GM11168 (cell line): ENCODE results near the gene RPL39L.

Experiments used
- in situ Hi-C: fragments of 300-500 bp; cut with MboI; formaldehyde crosslinking; loops from one replicate; pipeline ENCODE4 v1.12.0; 2022; ENCODE audit warnings: low sequenced_read_pairs; ENCODE audit not compliant: unreplicated experiment

RPL39L gene

GRCh38 chr3:187102073-187102634 lies 37.1 kb downstream of the RPL39L start:
- in situ Hi-C loops = no loop called here

- in situ Hi-C loops = no loop called here
These were observed 37.9 kb downstream of the RPL39L start for GRCh38 chr3:187101184-187102072.

- in situ Hi-C loops = no loop called here
These were observed 40.3 kb downstream of the RPL39L start for GRCh38 chr3:187098923-187099512.

GRCh38 chr3:187093320-187093719 lies 46.0 kb downstream of the RPL39L start:
- in situ Hi-C loops = no loop called here

- in situ Hi-C loops = no loop called here
These were observed 50.6 kb downstream of the RPL39L start for GRCh38 chr3:187088701-187089100.

GRCh38 chr3:187086831-187087230 lies 52.5 kb downstream of the RPL39L start:
- in situ Hi-C loops = no loop called here

- in situ Hi-C loops = no loop called here
These were observed 53.4 kb downstream of the RPL39L start for GRCh38 chr3:187085933-187086332.

GRCh38 chr3:187085021-187085666 lies 54.2 kb downstream of the RPL39L start:
- in situ Hi-C loops = no loop called here

- in situ Hi-C loops = no loop called here
These were observed 54.7 kb downstream of the RPL39L start for GRCh38 chr3:187084580-187084979.

- in situ Hi-C loops = no loop called here
These were observed 55.2 kb downstream of the RPL39L start for GRCh38 chr3:187084126-187084525.

GRCh38 chr3:187082758-187083375 lies 56.4 kb downstream of the RPL39L start:
- in situ Hi-C loops = no loop called here

GRCh38 chr3:187080799-187081450 lies 58.4 kb downstream of the RPL39L start:
- in situ Hi-C loops = no loop called here

GRCh38 chr3:187079090-187080022 lies 59.9 kb downstream of the RPL39L start:
- in situ Hi-C loops = no loop called here

GRCh38 chr3:187077537-187077936 lies 61.8 kb downstream of the RPL39L start:
- in situ Hi-C loops = no loop called here

GRCh38 chr3:187077085-187077484 lies 62.2 kb downstream of the RPL39L start:
- in situ Hi-C loops = no loop called here

- in situ Hi-C loops = no loop called here
These were observed 63.0 kb downstream of the RPL39L start for GRCh38 chr3:187076297-187076696.

- in situ Hi-C loops = no loop called here
These were observed 64.5 kb downstream of the RPL39L start for GRCh38 chr3:187074846-187075245.

- in situ Hi-C loops = no loop called here
These were observed 65.7 kb downstream of the RPL39L start for GRCh38 chr3:187073581-187074098.

- in situ Hi-C loops = no loop called here
These were observed 66.8 kb downstream of the RPL39L start for GRCh38 chr3:187072511-187072910.
